Measurements from ENCODE around the gene GRB10.
A peak's percentile ranks its signal among the peaks of the same experiment; 100 is the strongest.

Gene GRB10

GRCh38 chr7:50661345-50662040 is 121.2 kb downstream of the GRB10 start:
- intact Hi-C loops (cut with DNase I), result no loop called here
- DNase-seq, result peak in 1 of 10 donors; percentile 73

- DNase-seq, result no peak
- intact Hi-C loops (cut with DNase I), result no loop called here
Measured at GRCh38 chr7:50660830-50661175, 121.9 kb downstream of the GRB10 start.

- intact Hi-C loops (cut with DNase I), result no loop called here
- peak in 2 of 10 donors; percentile 30 to 75 for DNase-seq
Measured at GRCh38 chr7:50660040-50660829, 122.5 kb downstream of the GRB10 start.

GRCh38 chr7:50659329-50659965 is 123.2 kb downstream of the GRB10 start:
- intact Hi-C loops (cut with DNase I), result no loop called here
- no peak for DNase-seq

- intact Hi-C loops (cut with DNase I), result no loop called here
- peak in 1 of 10 donors; percentile 75 for DNase-seq
Measured at GRCh38 chr7:50658696-50659095, 124.0 kb downstream of the GRB10 start.

GRCh38 chr7:50657912-50658311 is 124.8 kb downstream of the GRB10 start:
- no peak for DNase-seq
- intact Hi-C loops (cut with DNase I), result no loop called here

GRCh38 chr7:50657341-50657873 is 125.3 kb downstream of the GRB10 start:
- peak in 6 of 10 donors; percentile 47 to 92 (median 74) for DNase-seq
- intact Hi-C loops (cut with DNase I), result no loop called here

GRCh38 chr7:50656141-50656895 is 126.4 kb downstream of the GRB10 start:
- intact Hi-C loops (cut with DNase I), result no loop called here
- peak in 1 of 10 donors; percentile 83 for DNase-seq

- no peak for DNase-seq
- intact Hi-C loops (cut with DNase I), result no loop called here
Measured at GRCh38 chr7:50655490-50655889, 127.2 kb downstream of the GRB10 start.

- intact Hi-C loops (cut with DNase I), result no loop called here
- no peak for DNase-seq
Measured at GRCh38 chr7:50655020-50655419, 127.7 kb downstream of the GRB10 start.

- intact Hi-C loops (cut with DNase I), result no loop called here
- peak in 2 of 10 donors; percentile 16 to 53 for DNase-seq
Measured at GRCh38 chr7:50653981-50654425, 128.7 kb downstream of the GRB10 start.

GRCh38 chr7:50653126-50653864 is 129.4 kb downstream of the GRB10 start:
- DNase-seq, result peak in 3 of 10 donors; percentile 33 to 69 (median 46)
- intact Hi-C loops (cut with DNase I), result no loop called here

- intact Hi-C loops (cut with DNase I), result no loop called here
- peak in 1 of 10 donors; percentile 15 for DNase-seq
Measured at GRCh38 chr7:50652400-50653125, 130.1 kb downstream of the GRB10 start.

GRCh38 chr7:50651271-50651989 is 131.3 kb downstream of the GRB10 start:
- intact Hi-C loops (cut with DNase I), result no loop called here
- no peak for DNase-seq

GRCh38 chr7:50650057-50650664 is 132.5 kb downstream of the GRB10 start:
- no peak for DNase-seq
- intact Hi-C loops (cut with DNase I), result no loop called here

- peak in 2 of 10 donors; percentile 10 to 42 for DNase-seq
- intact Hi-C loops (cut with DNase I), result no loop called here
Measured at GRCh38 chr7:50649259-50649885, 133.3 kb downstream of the GRB10 start.

- DNase-seq, result peak in 1 of 10 donors; percentile 13
- intact Hi-C loops (cut with DNase I), result no loop called here
Measured at GRCh38 chr7:50648570-50649169, 134.0 kb downstream of the GRB10 start.

All from posterior cingulate gyrus (tissue), 11 donors.